GM23248 (cell line): ENCODE measurements around the gene PIWIL4. TPM values are rescaled to one million over a fixed set of nuclear protein-coding genes. Genes with fewer than 3 reads are reported as not detected.
A peak's percentile ranks its signal among the peaks of the same experiment; 100 is the strongest.
"Not testable (repeated sequence)": the region's sequence is repeated elsewhere in the genome, so short reads cannot be mapped to it uniquely, and the experiment has no call there.

Experiments
- DNase-seq: peaks from one replicate; pipeline ENCODE4 v3.0.0-alpha.2; 2015
- H2AFZ ChIP-seq: fragments of 200-600 bp; sonication (generic); 2 replicates; pipeline ENCODE4 v1.6.1; 2016; ENCODE audit warnings: antibody characterized with exemption
- H3F3A ChIP-seq: fragments of 200-600 bp; sonication (generic); 2 replicates; pipeline ENCODE4 v1.6.1; 2016; ENCODE audit warnings: mild to moderate bottlenecking, antibody characterized with exemption, mixed run types; ENCODE audit not compliant: insufficient read depth
- H3K27ac ChIP-seq: fragments of 200-600 bp; sonication (generic); 2 replicates; pipeline ENCODE4 v1.5.1; 2016; ENCODE audit warnings: mild to moderate bottlenecking
- H3K27me3 ChIP-seq: fragments of 200-600 bp; sonication (generic); replicated peaks from 2 replicates; pipeline ENCODE4 v1.6.1; 2016; ENCODE audit warnings: mild to moderate bottlenecking; ENCODE audit not compliant: insufficient read depth
- H3K36me3 ChIP-seq: fragments of 200-600 bp; sonication (generic); 2 replicates; pipeline ENCODE4 v1.6.1; 2016; ENCODE audit warnings: low read depth, mild to moderate bottlenecking
- H3K4me1 ChIP-seq: fragments of 200-600 bp; sonication (generic); 2 replicates; pipeline ENCODE4 v1.6.1; 2016; ENCODE audit warnings: mild to moderate bottlenecking; ENCODE audit not compliant: insufficient read depth
- H3K4me2 ChIP-seq: fragments of 200-600 bp; sonication (generic); one replicate; pipeline ENCODE4 v1.6.1; 2016; ENCODE audit warnings: mild to moderate bottlenecking; ENCODE audit not compliant: unreplicated experiment
- H3K4me3 ChIP-seq: fragments of 200-600 bp; sonication (generic); 2 replicates; pipeline ENCODE4 v1.5.1; 2016; ENCODE audit warnings: mild to moderate bottlenecking
- H3K79me2 ChIP-seq: fragments of 200-600 bp; sonication (generic); 2 replicates; pipeline ENCODE4 v1.6.1; 2016; ENCODE audit warnings: mild to moderate bottlenecking; ENCODE audit not compliant: insufficient read depth
- H3K9ac ChIP-seq: fragments of 200-600 bp; sonication (generic); 2 replicates; pipeline ENCODE4 v1.6.1; 2016; ENCODE audit warnings: mild to moderate bottlenecking
- H3K9me2 ChIP-seq: fragments of 200-600 bp; sonication (generic); 2 replicates; pipeline ENCODE4 v1.6.1; 2016; ENCODE audit warnings: mixed run types, mild to moderate bottlenecking, moderate library complexity; ENCODE audit not compliant: insufficient read depth
- H3K9me3 ChIP-seq: fragments of 200-600 bp; sonication (generic); one replicate; pipeline ENCODE4 v1.6.1; 2017; ENCODE audit warnings: low read depth
- H4K20me1 ChIP-seq: fragments of 200-600 bp; sonication (generic); 2 replicates; pipeline ENCODE4 v1.6.0; 2016; ENCODE audit not compliant: insufficient read depth
- EZH2 ChIP-seq: fragments of 200-600 bp; sonication (generic); IDR thresholded peaks from 2 replicates; pipeline ENCODE4 v1.6.1; 2018; ENCODE audit warnings: antibody characterized with exemption, mild to moderate bottlenecking; ENCODE audit not compliant: insufficient read depth, poor library complexity, severe bottlenecking
- EZH2phosphoT487 ChIP-seq: fragments of 200-600 bp; sonication (generic); IDR thresholded peaks from 2 replicates; pipeline ENCODE4 v1.6.1; 2018; ENCODE audit warnings: antibody characterized with exemption, moderate library complexity, mild to moderate bottlenecking, low read depth; ENCODE audit not compliant: insufficient read depth
- WGBS, 2 experiments: methylation state at CpG; one replicate each; pipeline ENCODE4 v1.1.6; 2015 to 2017; ENCODE audit warnings: low lambda C conversion rate in 2 of 2, low coverage in 1 of 2; ENCODE audit errors: missing lambda C conversion rate in 2 of 2; 5-methylcytosine and 5-hydroxymethylcytosine counted together
- in situ Hi-C: fragments of 300-500 bp; cut with MboI; formaldehyde crosslinking; loops from 2 replicates; pipeline ENCODE4 v1.15.0; 2020
- polyA plus RNA-seq: library from polyadenylated mRNA; unstranded; fragments of >200 nt; fragmentation: Nextera tagmentation; extraction: Ambion mirVana; gene quantifications from 2 replicates; pipeline ENCODE4 v1.2.1, GENCODE V29; 2016
- total RNA-seq: library from RNA; depleted of rRNA; stranded (reverse); fragments of >200 nt; shearing (Covaris generic); gene quantifications from 2 replicates; pipeline ENCODE4 v1.2.3, GENCODE V29; 2014

The PIWIL4 gene
- total and polyA plus RNA-seq, 2 experiments from 2014 or later = 1.2 to 1.4 TPM

DNA sequence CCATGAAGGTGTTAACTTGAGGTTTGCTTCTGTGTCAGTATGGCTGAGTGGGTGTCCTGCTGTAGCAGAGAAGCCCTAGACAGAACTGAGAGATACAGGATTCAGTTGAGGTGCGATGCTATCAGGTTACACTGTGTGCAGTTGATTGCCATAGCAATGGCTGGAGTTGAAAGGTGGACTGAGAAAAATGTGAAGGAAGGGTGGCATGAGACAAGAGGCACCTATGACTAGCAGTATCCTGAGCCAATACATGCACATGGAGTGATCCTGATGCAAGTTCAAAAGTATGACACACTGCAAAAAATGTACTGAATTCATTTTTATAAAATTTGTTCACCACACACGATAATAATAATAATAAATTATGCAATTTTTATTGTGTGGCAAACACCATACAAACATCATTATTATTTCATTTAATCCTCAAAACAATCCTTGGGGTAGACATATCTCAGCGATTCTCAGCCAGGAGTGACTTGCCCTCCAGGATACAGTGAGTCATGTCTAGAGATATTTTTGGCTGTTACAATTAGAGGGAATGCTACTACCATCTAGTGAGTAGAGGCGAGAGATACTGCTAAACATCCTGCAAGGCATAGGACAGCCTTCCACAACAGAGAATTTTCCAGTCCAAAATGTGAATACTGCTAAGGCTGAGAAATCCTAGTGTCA is 3.9 kb upstream of the PIWIL4 start:
- peak overlapping the region; percentile 77 for H3K27ac ChIP-seq
- peak overlapping the region; percentile 27 for H3K4me2 ChIP-seq
- WGBS, 2 experiments = 23 to 24% methylated on average over 4 of the region's 4 CpGs
- peak; percentile 90 for DNase-seq
- H3K4me3 ChIP-seq = no peak overlapping the region
- no peaks in the 10 kb centered on the region for H3K27me3 ChIP-seq
- in situ Hi-C loops = no loop called here
- no peak overlapping the region for H2AFZ ChIP-seq
- H3K9me3 ChIP-seq = no peaks in the 10 kb centered on the region
- TF ChIP-seq EZH2 (no peak), EZH2phosphoT487 (no peak)
- no peaks in the 10 kb centered on the region for H4K20me1 ChIP-seq
- H3K9me2 ChIP-seq = no peaks in the 10 kb centered on the region
- peak overlapping the region; percentile 52 for H3K9ac ChIP-seq
- H3K4me1 ChIP-seq = peaks cover 29% of the 10 kb centered on the region
- peaks cover 21% of the 10 kb centered on the region for H3F3A ChIP-seq
- no peaks in the 10 kb centered on the region for H3K36me3 ChIP-seq
- H3K79me2 ChIP-seq = peaks cover 4% of the 10 kb centered on the region; the same call in 1 of the 2 replicates

- 64 to 68% methylated on average over 8 of the region's 8 CpGs for WGBS, 2 experiments
- Histone ChIP-seq H3K79me2 (no peaks in the 10 kb centered on the region), H3K36me3 (no peaks in the 10 kb centered on the region), H3K27me3 (no peaks in the 10 kb centered on the region), H2AFZ (no peak overlapping the region), H3K9ac (peak overlapping the region; percentile 4; the same call in 1 of the 2 replicates), H4K20me1 (no peaks in the 10 kb centered on the region), H3K4me2 (peak overlapping the region; percentile 13), H3F3A (peaks cover 16% of the 10 kb centered on the region), H3K9me2 (no peaks in the 10 kb centered on the region), H3K27ac (peak overlapping the region; percentile 77; the same call in 1 of the 2 replicates), H3K4me3 (no peak overlapping the region), H3K9me3 (no peaks in the 10 kb centered on the region), H3K4me1 (peaks cover 23% of the 10 kb centered on the region)
- in situ Hi-C loops = no loop called here
- DNase-seq = no peak
- no peak for TF ChIP-seq EZH2
- no peak for TF ChIP-seq EZH2phosphoT487
These were observed 3.2 kb upstream of the PIWIL4 start for GRCh38 chr11:94563848-94564467.

DNA sequence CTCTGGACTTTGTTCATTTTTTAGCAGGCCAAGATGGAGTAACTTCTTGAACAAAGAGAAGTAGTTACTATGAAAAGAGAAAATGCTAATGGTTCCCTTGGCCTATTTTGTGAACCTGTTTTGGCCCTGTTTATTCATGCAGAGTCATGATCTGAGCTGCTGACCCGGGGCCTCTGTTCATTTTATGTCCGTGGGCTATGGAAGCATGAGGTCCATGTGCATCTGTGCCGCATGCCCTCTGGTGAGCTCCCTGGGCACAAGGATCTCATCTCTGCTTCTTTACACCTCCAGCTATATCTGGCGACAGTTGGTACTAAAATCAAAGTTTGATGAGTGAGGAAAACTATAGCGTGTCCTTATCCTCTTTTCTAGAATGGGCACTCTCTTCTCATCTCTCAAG is 1.0 kb downstream of the PIWIL4 start:
- no peak overlapping the region for H3K4me2 ChIP-seq
- H3F3A ChIP-seq = peaks cover 8% of the 10 kb centered on the region
- in situ Hi-C loops = no loop called here
- H3K9me3 ChIP-seq = no peaks in the 10 kb centered on the region
- no peak for TF ChIP-seq EZH2phosphoT487
- no peak for TF ChIP-seq EZH2
- no peak overlapping the region for H3K4me3 ChIP-seq
- no peak overlapping the region for H2AFZ ChIP-seq
- H3K9me2 ChIP-seq = no peaks in the 10 kb centered on the region
- no peaks in the 10 kb centered on the region for H3K27me3 ChIP-seq
- 95 to 97% methylated on average over 5 of the region's 5 CpGs for WGBS, 2 experiments
- no peaks in the 10 kb centered on the region for H3K79me2 ChIP-seq
- H3K36me3 ChIP-seq = no peaks in the 10 kb centered on the region
- DNase-seq = no peak
- peaks cover 8% of the 10 kb centered on the region for H3K4me1 ChIP-seq
- no peaks in the 10 kb centered on the region for H4K20me1 ChIP-seq
- H3K27ac ChIP-seq = no peak overlapping the region
- H3K9ac ChIP-seq = no peak overlapping the region

GRCh38 chr11:94568717-94569116 is 1.5 kb downstream of the PIWIL4 start:
- Histone ChIP-seq H3F3A (peaks cover 4% of the 10 kb centered on the region), H3K9me3 (no peaks in the 10 kb centered on the region), H3K27ac (no peak overlapping the region), H3K36me3 (no peaks in the 10 kb centered on the region), H3K9me2 (no peaks in the 10 kb centered on the region), H3K4me2 (no peak overlapping the region), H3K79me2 (no peaks in the 10 kb centered on the region), H3K27me3 (no peaks in the 10 kb centered on the region), H3K9ac (no peak overlapping the region), H4K20me1 (no peaks in the 10 kb centered on the region), H3K4me1 (peaks cover 3% of the 10 kb centered on the region), H2AFZ (no peak overlapping the region), H3K4me3 (no peak overlapping the region)
- no peak for DNase-seq
- in situ Hi-C loops = no loop called here
- 92 to 98% methylated on average over 4 of the region's 4 CpGs for WGBS, 2 experiments
- TF ChIP-seq EZH2phosphoT487 = no peak
- TF ChIP-seq EZH2 = no peak

DNA sequence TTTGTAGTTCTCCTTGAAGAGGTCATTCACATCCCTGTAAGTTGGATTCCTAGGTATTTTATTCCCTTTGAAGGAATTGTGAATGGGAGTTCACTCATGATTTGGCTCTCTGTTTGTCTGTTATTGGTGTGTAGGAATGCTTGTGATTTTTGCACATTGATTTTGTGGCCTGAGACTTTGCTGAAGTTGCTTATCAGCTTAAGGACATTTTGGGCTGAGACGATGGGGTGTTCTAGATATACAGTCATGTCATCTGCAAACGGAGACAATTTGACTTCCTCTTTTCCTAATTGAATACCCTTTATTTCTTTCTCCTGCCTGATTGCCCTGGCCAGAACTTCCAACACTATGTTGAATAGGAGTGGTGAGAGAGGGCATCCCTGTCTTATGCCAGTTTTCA is 5.8 kb downstream of the PIWIL4 start:
- H3K4me3 ChIP-seq, H3K9me2 ChIP-seq, H4K20me1 ChIP-seq, H3K36me3 ChIP-seq, DNase-seq, H3K4me2 ChIP-seq, H3K9me3 ChIP-seq, H3K27ac ChIP-seq, in situ Hi-C loops, H3K79me2 ChIP-seq, H3K27me3 ChIP-seq, H2AFZ ChIP-seq, H3K9ac ChIP-seq: not testable (repeated sequence)
- peaks cover 15% of the 10 kb centered on the region for H3F3A ChIP-seq
- 50 to 53% methylated on average over 2 of the region's 2 CpGs for WGBS, 2 experiments
- H3K4me1 ChIP-seq = peaks cover 15% of the 10 kb centered on the region
